ENCODE results near the gene L3HYPDH.

DNA sequence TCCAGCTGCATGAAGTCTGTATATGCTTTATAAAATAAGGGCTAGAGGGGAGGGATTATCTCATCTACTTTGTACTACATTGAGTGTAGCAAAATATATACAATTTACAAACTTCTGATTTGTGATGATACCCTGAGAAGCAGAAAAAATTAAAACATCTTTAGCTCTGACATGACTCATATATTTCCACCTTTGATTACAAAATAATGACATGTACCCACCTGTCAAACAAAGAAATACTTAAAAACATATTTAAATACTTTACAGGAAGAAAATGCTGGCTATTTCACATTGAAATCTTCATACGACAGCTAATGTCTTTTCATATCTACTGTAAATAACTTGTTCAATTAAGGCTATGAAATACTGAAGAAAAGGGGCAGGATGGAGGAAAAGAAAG, 22.3 kb downstream of the L3HYPDH start:
- no peak for TF ChIP-seq POLR2A (IDR thresholded peaks at IDR 0.05)
- TF ChIP-seq, protein P1, sequence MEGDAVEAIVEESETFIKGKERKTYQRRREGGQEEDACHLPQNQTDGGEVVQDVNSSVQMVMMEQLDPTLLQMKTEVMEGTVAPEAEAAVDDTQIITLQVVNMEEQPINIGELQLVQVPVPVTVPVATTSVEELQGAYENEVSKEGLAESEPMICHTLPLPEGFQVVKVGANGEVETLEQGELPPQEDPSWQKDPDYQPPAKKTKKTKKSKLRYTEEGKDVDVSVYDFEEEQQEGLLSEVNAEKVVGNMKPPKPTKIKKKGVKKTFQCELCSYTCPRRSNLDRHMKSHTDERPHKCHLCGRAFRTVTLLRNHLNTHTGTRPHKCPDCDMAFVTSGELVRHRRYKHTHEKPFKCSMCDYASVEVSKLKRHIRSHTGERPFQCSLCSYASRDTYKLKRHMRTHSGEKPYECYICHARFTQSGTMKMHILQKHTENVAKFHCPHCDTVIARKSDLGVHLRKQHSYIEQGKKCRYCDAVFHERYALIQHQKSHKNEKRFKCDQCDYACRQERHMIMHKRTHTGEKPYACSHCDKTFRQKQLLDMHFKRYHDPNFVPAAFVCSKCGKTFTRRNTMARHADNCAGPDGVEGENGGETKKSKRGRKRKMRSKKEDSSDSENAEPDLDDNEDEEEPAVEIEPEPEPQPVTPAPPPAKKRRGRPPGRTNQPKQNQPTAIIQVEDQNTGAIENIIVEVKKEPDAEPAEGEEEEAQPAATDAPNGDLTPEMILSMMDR (IDR thresholded peaks at IDR 0.05), result no peak
